DMS79 (cell line): Measurements from ENCODE around the gene FAM90A1.
"Not testable (repeated sequence)": the region's sequence is repeated elsewhere in the genome, so short reads cannot be mapped to it uniquely, and the experiment has no call there.

ENCODE experiments used
- DNase-seq: peaks from one replicate; lab custom pipeline; 2025; lab: John Stamatoyannopoulos, UW

The FAM90A1 gene, protein sequence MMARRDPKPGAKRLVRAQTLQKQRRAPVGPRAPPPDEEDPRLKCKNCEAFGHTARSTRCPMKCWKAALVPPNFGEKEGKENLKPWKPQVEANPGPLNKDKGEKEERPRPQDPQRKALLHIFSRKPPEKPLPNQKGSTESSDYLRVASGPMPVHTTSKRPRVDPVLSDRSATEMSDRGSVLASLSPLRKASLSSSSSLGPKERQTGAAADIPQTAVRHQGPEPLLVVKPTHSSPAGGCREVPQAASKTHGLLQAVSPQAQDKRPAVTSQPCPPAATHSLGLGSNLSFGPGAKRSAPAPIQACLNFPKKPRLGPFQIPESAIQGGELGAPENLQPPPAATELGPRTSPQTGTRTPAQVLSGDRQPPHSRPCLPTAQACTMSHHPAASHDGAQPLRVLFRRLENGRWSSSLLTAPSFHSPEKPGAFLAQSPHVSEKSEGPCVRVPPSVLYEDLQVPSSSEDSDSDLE

DNA sequence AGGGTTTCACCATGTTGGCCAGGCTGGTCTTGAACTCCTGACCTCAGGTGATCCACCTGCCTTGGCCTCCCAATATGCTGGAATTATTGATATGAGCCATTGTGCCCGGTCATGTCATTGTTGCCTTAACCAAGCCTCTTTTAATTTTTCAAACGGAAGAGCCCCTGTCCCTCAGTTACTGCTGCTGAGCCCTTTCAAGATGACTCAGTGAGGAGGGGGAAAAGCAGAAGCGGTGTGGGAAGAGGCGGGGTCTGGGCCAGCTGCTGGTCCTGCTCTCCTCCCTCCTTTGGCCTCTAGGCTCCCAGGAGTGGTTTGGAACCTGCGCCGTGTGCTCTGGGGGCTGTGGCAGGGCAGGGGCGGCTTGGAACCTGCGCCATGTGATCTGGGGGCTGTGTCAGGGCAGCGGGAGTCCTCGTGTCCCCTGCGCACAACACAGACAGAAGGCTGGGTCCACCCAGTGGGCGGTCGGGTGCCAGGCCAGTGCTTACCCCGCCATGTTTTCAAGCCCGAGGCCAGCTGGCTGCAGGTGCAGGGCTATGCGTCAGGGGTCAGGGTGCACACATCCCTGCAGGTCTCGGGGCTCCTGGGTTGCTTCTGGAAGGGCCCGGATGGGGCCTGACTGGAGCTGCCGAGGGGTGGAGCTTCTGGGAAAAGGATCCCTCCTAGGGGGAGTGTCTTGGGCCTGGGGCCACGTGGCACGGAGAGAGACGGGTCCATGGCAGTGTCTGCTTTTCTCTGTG, at the start of gene FAM90A1:
TSS of gene FAM90A1 (minus strand) at position 627 of the 740 bp plus-strand sequence. CDS start 2,786 bp downstream, outside the sequence.
- not testable (repeated sequence) for DNase-seq

DNA sequence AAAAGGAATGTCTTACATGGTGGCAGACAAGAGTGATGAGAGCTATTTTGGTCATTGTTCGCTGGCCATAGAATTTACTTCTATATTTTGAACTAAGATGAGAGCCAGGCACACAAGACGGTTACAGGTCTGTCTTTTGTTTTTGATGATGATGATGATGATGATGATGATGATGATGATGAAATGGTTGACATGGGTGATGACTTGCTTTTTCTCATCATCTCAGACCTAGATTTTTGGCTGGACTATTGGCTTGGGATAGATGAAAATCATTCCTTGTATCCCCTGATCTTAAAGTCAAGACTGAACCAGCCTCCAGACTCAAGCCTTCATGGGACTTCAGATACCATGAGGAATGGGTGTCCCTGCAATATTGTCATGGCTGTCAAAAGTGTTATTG, 49.0 kb upstream of the FAM90A1 start:
- DNase-seq, result not testable (repeated sequence)

DNA sequence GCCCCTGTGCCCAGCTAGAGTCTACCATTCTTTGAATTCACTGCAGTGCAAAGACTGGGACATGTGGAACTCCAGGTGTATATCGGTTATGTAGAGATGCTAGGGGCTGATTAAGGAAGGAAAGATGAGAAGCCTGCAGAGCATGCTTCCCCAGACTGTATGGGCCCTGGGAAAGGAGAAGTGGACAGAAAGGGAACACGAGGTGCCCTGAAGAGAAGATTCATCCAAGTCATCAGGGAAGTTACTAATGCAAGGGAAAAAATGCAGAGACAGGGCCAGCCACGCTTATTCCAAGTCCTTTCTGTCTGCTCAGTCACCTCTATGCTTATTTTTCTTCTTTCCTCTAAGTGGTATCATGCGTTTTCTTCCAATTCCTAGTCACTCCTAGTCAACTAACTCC, 39.3 kb upstream of the FAM90A1 start:
- DNase-seq, result not testable (repeated sequence)

DNA sequence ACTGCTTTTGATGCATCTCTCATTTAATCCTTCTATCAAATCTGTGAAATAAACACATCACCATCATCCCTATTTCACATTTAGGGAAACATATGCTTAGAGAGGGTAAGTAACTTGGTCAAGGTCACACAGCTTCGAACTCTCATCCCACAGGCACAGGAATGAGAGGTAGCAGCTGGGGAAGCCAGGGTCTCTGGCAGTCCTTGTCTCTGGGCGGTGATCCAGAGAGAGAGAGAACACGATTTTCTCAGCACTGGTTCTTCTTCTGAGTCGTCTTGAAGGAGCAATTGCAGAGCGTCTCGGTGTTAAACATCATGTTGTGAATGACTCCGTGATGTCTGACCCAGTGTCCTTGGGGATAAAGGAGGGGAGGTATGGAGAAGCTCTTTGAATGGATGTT, 36.8 kb upstream of the FAM90A1 start:
- not testable (repeated sequence) for DNase-seq

DNA sequence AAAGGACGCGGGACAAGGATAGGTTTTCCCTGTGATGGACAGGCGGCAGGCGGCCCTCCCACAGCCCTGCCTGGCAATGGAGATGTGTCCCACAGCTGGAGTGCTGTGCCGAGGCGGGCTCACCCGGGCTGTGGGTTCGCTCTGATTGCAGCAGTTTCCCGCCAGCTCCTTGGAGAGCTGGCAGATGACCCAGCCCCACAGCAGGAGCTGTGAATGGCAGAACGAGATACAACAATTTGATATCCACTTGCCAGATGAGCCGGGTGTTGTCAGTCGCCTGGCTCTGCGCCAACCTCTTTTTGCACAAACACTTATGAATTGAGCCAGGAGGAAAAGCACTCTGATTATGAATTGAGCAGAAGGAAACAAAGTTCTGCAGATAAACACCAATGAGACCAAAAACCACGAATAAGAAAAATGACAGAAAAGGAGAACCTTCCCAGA, 33.7 kb upstream of the FAM90A1 start:
- peak; percentile 24 for DNase-seq

DNA sequence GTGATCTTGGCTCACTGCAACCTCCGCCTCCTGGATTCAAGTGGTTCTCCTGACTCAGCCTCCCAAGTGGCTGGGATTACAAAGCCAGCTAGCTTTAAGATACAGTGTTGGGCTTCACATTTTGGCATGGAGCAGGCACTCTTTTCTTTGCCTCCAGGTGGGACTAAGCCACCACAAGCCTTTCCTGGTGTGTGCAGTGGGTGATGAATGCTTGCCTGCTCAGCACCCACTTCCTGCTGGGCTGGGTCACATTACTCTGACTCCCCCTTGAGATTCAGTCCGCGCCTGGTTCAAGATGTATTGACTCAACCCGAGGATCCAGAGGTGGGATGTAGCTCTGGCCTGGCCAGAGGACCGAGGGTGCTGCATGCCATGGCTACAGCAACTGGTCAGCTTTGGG, 28.9 kb upstream of the FAM90A1 start:
- DNase-seq, result not testable (repeated sequence)

DNA sequence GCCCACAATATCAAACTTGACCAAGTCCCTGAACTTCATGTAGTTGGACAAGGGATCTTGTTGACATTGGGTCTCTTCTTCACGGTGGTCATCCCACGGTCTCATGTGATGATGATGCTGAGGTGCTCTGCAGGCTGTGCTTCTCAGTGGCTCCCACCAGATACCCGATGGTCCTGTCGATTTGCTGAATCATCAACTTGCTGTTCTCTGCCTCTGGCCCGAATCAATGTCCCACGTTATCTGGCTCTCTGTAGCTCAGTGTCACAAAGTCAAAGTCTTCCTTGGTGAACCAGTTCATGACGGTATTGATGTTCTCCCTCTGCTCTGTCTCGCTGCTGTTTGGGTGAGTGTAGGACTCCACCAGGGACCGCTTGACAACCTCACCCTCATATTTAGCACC, 27.3 kb upstream of the FAM90A1 start:
- not testable (repeated sequence) for DNase-seq

DNA sequence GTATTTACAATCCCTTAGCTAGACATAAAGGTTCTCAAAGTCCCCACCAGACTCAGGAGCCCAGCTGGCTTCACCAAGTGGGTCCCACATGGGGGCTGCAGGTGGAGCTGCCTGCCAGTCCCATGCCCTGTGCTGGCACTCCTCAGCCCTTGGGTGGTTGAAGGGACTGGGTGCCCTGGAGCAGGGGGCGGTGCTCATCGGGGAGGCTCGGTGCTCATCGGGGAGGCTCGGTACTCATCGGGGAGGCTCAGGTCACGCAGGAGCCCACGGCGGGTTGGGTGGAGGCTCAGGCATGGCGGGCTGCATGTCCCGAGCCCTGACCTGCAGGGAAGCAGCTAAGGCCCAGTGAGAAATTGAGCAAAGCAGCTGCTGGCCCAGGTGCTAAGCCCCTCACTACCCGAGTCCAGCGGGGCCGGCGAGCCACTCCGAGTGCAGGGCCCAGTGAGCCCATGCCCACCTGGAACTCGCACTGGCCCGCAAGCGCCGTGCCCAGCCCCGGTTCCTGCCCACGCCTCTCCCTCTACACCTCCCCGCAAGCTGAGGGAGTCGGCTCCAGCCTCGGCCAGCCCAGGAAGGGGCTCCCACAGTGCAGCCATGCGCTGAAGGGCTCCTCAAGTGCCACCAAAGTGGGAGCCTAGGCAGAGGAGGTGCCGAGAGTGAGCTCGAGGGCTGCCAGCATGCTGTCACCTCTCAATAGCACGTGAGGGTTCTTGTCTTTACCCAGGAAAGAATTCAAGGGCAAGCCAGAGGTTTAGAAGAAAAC, 24.8 kb upstream of the FAM90A1 start:
- DNase-seq, result not testable (repeated sequence)

DNA sequence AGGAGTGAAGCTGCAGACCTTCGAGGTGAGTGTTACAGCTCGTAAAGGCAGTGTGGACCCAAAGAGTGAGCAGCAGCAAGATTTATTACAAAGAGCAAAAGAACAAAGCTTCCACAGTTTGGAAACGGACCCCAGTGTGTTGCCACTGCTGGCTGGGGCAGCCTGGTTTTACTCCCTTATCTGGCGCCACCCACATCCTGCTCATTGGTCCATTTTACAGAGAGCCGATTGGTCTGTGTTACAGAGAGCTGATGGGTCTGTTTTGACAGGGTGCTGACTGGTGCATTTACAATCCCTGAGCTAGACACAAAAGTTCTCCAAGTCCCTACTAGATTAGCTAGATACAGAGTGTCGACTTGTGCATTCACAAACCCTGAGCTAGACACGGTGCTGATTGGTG, 24.2 kb upstream of the FAM90A1 start:
- not testable (repeated sequence) for DNase-seq

DNA sequence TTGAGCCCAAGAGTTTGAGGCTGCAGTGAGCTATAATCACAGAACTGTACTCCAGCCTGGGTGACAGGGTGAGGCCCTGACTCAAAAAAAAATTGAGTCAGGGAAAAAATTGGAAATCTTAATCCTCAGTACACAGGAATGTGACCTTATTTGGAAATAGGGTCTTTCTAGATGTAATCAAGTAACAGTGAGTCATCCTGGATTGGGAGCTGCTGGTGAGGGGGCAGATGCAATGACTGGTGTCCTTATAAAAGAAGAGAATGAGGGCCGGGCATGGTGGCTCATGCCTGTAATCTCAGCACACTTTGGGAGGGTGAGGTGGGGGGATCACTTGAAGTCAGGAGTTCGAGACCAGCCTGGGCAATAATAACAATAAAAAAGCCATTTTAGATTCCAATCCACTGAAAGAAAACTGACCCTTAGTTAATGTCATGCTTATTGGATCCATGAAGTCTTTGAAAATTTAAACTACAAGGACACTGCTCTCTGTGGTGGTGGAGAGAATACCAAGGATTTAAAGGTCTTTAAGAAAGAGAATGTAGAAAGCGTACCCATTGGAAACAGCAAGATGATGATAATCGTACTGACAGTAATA, 19.6 kb upstream of the FAM90A1 start:
- not testable (repeated sequence) for DNase-seq

DNA sequence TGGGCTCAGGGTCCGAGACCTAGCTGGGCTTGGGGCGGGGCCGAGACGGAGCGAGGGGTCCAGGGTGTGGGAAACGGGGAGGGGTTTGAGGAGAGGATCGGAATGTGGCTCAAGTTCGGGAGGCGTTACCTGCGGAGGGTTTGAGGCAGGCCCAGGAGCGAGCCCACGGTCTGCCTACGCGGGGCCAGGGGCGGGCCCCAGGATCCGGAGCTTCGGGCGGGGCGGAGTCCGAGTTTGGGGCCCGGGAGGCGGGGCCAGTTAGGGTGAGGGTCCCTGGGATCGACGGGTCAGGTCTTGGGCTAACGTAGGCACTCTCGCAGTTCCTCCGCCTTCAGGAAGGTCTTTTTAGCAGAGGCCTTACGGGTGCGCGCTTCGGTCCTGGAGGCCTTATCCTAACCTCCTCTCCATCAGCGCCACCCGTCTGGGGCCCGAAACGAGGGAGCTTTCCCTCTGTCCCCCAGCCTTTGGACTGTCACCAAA, 16.3 kb upstream of the FAM90A1 start:
- peak; percentile 29 for DNase-seq

DNA sequence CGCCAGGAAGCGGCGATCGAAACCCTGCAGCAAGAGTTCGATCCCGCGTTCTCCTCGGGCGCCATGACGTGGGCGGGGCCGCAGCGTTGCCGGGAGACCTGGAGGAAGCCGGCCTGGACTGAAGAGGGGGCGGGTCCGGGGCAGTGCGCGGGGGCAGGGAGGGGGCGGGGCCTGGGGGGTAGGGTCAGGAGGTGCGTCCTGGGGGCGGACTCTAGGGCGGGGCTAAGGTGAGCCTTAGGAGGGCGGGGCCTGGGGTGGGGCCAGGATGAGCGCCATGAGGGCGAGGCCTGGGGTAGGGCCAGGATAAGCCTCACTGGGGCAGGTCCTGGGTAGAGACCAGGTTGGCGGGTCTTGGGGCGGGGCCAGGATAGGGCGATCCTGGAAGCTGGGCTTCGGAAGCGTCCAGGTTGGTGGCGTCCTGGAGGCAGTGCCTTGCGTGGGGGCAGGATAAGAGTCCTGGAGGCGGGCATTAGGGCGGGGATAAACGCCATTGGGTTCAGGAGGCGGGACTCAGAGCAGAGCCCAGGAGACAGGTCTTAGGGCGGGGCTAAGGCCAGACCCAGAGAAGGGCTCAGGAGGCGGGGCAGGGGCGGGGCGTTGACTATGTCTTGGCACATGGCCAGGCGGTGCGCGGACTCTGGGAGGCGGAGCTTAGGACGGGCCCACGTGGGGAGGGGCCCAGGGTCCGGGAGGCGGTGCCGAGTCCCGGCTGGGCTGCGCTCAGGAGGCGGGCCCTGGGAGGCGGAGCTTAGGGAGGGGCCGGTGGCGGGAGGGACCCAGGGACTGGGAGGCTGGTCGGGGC, 15.7 kb upstream of the FAM90A1 start:
- peak; percentile 90 for DNase-seq

DNA sequence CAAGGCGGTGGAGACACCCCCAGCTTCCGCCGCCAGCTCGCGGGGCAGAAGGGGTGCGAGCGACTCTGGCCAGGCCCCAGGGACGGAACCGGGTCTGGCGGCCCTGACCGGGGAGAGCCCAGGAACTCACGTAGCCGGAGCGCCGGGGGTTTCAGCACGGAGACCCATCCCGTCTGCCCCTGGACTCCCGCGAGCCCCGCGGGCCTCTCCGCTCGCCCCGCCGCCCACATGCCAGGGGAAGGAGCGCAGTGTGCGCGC, 15.1 kb upstream of the FAM90A1 start:
- not testable (repeated sequence) for DNase-seq

DNA sequence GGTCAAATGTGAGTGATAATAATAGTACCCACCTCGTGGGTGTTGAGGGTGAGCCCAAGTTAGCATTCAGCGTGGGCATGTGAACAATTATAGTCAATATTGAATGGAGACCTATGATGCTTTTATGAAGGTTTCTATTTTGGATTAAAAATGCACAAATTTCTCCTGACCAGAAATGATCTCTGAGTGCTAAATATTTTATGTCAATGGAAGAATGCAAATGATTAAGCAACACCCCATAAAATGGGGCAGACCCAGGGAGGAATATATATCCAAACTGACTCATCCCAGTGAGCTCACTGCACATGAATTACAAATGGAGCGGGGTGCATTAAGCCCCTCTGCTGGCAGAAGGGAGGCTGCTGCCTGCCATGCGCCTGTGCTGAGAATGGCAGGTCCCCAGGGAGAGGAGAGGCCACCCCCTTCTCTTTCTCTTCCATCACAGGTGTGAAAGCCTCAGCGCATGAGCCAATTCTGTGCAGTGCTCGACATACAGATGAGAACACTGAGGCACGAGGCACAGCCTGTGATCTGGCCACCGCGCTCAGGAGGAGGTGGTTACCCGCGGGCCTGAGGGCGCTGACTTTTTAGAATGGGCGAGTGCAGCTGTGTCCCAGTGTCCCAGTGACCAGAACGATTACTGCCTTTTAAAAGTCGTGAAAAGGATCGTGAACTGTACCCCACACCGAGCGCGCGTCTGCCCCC, 14.7 kb upstream of the FAM90A1 start:
- DNase-seq, result not testable (repeated sequence)

DNA sequence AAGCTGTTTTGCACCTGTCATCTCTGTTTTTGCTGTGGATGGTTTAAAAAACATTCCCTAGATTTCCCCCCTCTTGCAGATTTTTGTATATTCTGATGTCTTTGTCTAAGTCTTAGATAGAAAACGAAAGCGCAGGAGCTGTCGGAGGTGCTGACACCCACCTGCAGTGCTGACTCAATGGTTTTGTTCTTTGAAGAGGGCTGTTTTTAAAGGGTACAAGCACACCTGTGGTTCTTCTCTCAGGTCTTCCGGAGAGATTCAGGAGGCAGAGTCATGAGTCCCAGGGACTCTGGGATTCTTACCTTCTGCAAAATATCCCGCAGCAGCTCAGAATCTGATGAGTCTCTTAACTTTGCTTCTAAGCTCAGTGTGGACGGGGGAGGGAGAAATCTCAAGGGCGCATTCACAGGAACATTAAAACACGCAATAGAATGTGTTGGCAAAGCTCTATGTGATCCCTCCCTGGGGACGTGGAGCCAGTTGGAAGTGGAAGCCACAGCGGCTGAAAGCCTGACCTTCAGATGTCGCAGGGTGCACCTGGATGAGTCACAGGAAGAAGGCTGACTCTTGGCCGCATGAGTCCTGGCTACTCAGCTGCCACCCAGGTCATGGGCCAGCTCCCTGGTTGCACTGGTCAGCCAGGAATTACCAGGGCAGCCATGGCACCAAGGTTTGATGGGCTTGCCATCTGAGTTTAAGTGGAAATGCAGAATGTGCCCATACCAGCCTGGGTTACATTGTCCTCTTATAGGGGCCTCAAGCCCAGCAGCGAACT, 13.1 kb upstream of the FAM90A1 start:
- DNase-seq, result not testable (repeated sequence)

DNA sequence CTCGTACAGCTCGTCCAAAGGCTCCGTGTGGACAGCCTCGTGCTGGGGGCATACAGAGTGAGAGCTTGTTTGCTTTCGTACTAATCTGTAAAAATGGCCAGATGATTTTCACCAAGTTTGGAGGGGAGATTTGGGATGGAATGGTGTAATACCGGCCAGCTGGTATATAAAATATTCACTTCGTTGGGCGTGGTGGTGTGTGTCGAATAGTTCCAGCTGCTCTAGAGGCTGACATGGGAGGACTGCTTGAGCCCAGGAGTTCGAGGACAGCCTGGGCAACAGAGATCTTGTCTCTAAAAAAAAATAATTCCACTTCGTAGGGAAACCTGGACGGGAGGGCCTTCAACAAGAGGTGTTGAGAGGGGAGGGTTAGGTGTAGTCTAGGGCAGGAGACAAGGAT, 9.6 kb upstream of the FAM90A1 start:
- DNase-seq, result not testable (repeated sequence)

DNA sequence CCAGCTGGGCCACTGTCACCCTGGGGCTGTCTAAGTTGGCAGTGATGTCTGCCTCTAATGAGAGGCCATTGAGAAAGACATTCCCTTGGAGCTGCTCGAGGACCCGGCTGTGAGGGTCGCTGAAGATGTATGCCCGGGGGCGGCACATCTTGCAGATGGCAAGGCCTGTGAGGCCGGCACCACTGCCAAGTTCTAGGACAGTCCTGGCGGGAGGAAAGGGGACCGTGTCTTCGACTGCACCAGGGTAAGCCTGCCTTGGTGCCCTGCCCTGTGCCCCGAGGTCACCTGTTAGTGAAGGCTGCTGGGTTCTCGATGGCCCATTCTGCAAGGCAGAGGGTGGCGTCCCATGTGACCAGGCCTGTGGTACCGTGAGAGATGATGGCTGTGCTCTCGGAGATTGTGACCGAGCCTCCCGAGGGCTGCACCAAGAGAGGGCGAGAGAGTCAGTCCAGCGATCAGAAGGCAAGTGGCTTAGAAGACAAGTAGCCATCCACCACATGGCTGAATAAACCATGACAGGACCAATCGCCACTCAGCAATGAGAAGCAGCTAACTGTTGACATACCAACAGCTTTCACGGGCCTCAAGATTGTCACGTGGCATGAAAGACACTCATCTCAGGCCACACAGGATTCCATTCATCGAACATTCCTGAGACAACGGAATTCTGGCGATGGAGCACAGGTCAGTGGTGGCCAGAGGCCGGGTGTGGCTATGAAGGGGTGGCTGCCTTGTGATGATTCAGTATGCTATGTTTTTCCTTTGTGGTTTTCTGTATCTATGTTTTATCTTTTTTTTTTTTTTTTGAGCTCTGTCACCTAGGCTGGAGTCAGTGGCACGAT, 8.1 kb upstream of the FAM90A1 start:
- not testable (repeated sequence) for DNase-seq

DNA sequence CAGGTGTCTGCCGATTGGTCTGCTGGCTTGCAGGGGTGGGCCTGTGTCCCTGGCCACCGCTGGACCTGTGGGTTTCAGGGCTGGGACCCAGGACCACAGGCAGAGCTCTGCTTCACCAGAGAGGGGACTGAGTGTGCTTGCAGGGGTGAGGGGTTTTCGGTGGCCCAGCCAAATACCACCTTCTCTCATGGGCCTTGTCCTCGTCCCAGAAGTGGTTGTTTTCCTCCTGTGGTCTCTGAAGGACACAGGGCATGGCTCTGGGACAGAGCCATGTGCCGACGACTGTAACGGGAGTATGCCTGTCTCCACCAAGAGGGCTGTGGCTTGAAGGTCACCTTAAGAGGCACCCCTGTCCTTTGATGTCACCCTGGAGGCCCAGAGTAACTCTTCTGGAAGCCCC, 7.3 kb upstream of the FAM90A1 start:
- not testable (repeated sequence) for DNase-seq
